ENCODE data around the gene CDK14.

Gene CDK14

DNA sequence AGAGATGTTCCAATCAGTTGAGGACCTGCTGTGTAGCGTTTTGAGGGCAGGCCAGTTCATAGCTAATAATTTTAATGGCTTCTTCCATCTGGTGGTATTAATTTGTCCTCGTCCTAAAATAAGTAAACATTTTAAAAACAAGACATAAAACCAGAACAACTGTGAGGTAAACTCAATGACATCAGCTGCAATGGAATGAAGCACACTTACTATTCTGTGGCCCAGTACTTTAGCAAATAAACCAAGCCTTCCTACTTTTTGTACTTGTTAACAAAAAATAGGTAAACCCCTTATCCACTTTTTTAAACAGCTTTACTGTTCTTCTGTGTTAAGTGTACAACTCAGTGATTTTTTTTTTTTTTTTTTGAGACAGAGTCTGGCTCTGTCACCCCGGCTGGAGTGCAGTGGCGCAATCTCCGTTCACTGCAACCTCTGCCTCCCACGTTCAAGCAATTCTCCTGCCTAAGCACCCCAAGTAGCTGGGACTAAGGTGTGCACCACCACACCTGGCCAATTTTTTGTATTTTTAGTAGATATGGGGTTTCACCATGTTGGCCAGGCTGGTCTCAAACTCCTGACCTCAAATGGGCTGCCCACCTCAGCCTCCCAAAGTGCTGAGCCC, 639.2 kb downstream of the CDK14 start:
- no peak overlapping the region for H3K9ac ChIP-seq (ENCODE audit: low read length)
- H3K4me2 ChIP-seq (ENCODE audit: low read length), result no peak overlapping the region
- no peaks in the 10 kb centered on the region for H3K9me2 ChIP-seq (ENCODE audit: low read depth, low read length)
- no peaks in the 10 kb centered on the region for H3K36me3 ChIP-seq (ENCODE audit: insufficient read depth, low read length)
- H3K4me3 ChIP-seq (ENCODE audit: low read depth, low read length, poor library complexity, severe bottlenecking), result no peak overlapping the region
- H3K27me3 ChIP-seq (ENCODE audit: insufficient read depth, low read length), result no peaks in the 10 kb centered on the region
- H3K79me2 ChIP-seq (ENCODE audit: insufficient read depth, low read length), result no peaks in the 10 kb centered on the region
- TF ChIP-seq, protein P1, sequence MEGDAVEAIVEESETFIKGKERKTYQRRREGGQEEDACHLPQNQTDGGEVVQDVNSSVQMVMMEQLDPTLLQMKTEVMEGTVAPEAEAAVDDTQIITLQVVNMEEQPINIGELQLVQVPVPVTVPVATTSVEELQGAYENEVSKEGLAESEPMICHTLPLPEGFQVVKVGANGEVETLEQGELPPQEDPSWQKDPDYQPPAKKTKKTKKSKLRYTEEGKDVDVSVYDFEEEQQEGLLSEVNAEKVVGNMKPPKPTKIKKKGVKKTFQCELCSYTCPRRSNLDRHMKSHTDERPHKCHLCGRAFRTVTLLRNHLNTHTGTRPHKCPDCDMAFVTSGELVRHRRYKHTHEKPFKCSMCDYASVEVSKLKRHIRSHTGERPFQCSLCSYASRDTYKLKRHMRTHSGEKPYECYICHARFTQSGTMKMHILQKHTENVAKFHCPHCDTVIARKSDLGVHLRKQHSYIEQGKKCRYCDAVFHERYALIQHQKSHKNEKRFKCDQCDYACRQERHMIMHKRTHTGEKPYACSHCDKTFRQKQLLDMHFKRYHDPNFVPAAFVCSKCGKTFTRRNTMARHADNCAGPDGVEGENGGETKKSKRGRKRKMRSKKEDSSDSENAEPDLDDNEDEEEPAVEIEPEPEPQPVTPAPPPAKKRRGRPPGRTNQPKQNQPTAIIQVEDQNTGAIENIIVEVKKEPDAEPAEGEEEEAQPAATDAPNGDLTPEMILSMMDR (IDR thresholded peaks at IDR 0.05; ENCODE audit: low read length), result no peak
- no peak for TF ChIP-seq EZH2 (IDR thresholded peaks at IDR 0.05; ENCODE audit: borderline replicate concordance, low read length)
- H3K9me3 ChIP-seq (ENCODE audit: low read length), result no peaks in the 10 kb centered on the region
- no peaks in the 10 kb centered on the region for H4K20me1 ChIP-seq (ENCODE audit: insufficient read depth, low read length)
- H2AFZ ChIP-seq (ENCODE audit: low read length), result no peak overlapping the region
- no peaks in the 10 kb centered on the region for H3K4me1 ChIP-seq (ENCODE audit: insufficient read depth, low read length, severe bottlenecking)
- no peaks in the 10 kb centered on the region for H3F3A ChIP-seq (ENCODE audit: insufficient read depth, low read length)
- H3K27ac ChIP-seq (ENCODE audit: low read depth, low read length, poor library complexity, severe bottlenecking), result no peak overlapping the region

DNA sequence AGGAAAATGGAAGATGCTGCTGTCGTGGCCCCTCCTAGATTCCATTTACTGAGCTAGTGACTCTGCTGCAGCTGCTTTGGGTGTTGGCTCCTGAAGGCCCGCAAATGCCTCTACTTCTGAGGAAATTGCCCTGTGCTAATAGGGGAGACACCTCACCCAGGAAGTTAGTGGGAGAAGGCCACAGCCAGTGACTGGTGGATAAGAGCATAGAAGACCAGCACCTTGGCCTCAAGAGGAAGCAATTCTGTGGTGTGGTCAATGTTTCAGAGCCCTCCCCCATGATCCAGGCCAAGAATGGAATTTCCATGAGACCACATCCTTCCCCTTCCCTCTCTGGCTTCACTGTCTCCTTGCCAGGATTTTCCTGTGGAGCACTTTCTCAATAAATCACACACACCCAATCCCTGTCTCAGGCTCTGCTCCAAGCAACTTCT, 643.1 kb downstream of the CDK14 start:
- Histone ChIP-seq H3K27ac (ENCODE audit: low read depth, low read length, poor library complexity, severe bottlenecking) (no peak overlapping the region), H3K79me2 (ENCODE audit: insufficient read depth, low read length) (no peaks in the 10 kb centered on the region), H3K9ac (ENCODE audit: low read length) (no peak overlapping the region), H3K36me3 (ENCODE audit: insufficient read depth, low read length) (no peaks in the 10 kb centered on the region), H3K4me2 (ENCODE audit: low read length) (no peak overlapping the region), H3K9me3 (ENCODE audit: low read length) (no peaks in the 10 kb centered on the region), H4K20me1 (ENCODE audit: insufficient read depth, low read length) (no peaks in the 10 kb centered on the region), H2AFZ (ENCODE audit: low read length) (no peak overlapping the region), H3F3A (ENCODE audit: insufficient read depth, low read length) (no peaks in the 10 kb centered on the region), H3K27me3 (ENCODE audit: insufficient read depth, low read length) (no peaks in the 10 kb centered on the region), H3K9me2 (ENCODE audit: low read depth, low read length) (no peaks in the 10 kb centered on the region), H3K4me3 (ENCODE audit: low read depth, low read length, poor library complexity, severe bottlenecking) (no peak overlapping the region), H3K4me1 (ENCODE audit: insufficient read depth, low read length, severe bottlenecking) (no peaks in the 10 kb centered on the region)
- no peak for TF ChIP-seq EZH2 (IDR thresholded peaks at IDR 0.05; ENCODE audit: borderline replicate concordance, low read length)
- TF ChIP-seq, protein P1 (IDR thresholded peaks at IDR 0.05; ENCODE audit: low read length), result no peak

DNA sequence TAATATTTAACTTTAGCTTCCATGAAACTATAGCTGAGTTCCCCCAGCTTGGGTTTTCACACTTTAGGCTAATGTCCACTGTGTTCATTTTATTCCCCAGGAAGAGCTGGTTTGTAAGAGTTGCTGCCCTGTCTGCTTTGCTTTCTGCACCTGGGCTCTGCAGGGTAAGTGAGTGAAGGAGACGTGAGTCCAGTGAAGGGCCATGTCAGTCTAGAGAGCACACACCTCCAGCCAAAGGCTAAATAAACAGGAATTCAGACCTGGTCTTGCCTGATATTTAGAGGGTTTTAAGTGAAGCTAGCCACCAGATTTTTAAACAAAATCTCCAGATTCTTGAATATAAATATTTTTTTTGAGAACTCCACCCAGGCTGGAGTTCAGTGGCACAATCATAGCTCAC, 643.7 kb downstream of the CDK14 start:
- TF ChIP-seq, protein P1 (IDR thresholded peaks at IDR 0.05; ENCODE audit: low read length), result no peak
- no peak for TF ChIP-seq EZH2 (IDR thresholded peaks at IDR 0.05; ENCODE audit: borderline replicate concordance, low read length)
- H3K36me3 ChIP-seq (ENCODE audit: insufficient read depth, low read length), result no peaks in the 10 kb centered on the region
- H3F3A ChIP-seq (ENCODE audit: insufficient read depth, low read length), result no peaks in the 10 kb centered on the region
- H3K4me2 ChIP-seq (ENCODE audit: low read length), result no peak overlapping the region
- no peaks in the 10 kb centered on the region for H3K9me3 ChIP-seq (ENCODE audit: low read length)
- H3K27ac ChIP-seq (ENCODE audit: low read depth, low read length, poor library complexity, severe bottlenecking), result no peak overlapping the region
- no peaks in the 10 kb centered on the region for H3K27me3 ChIP-seq (ENCODE audit: insufficient read depth, low read length)
- H3K4me1 ChIP-seq (ENCODE audit: insufficient read depth, low read length, severe bottlenecking), result no peaks in the 10 kb centered on the region
- no peaks in the 10 kb centered on the region for H3K9me2 ChIP-seq (ENCODE audit: low read depth, low read length)
- H3K9ac ChIP-seq (ENCODE audit: low read length), result no peak overlapping the region
- no peaks in the 10 kb centered on the region for H4K20me1 ChIP-seq (ENCODE audit: insufficient read depth, low read length)
- no peaks in the 10 kb centered on the region for H3K79me2 ChIP-seq (ENCODE audit: insufficient read depth, low read length)
- no peak overlapping the region for H3K4me3 ChIP-seq (ENCODE audit: low read depth, low read length, poor library complexity, severe bottlenecking)
- no peak overlapping the region for H2AFZ ChIP-seq (ENCODE audit: low read length)
